Immature natural killer cell (primary cell): ENCODE measurements around the gene EMP1. TPM values are rescaled to one million over a fixed set of nuclear protein-coding genes. Genes with fewer than 3 reads are reported as not detected.

Experiments
- DNase-seq, 3 donors: peaks; one replicate each; pipeline ENCODE4 v3.0.0; 2022; ENCODE audit warnings: mixed read lengths in 1 of 3
- H3K27ac Mint-ChIP-seq, 6 donors: one replicate each; pipeline ENCODE4 v1.8.0; 2020; ENCODE audit warnings: mixed read lengths in 6 of 6, mild to moderate bottlenecking in 5 of 6, inconsistent platforms in 4 of 6, moderate library complexity in 3 of 6
- H3K27me3 Mint-ChIP-seq, 3 donors: one replicate each; pipeline ENCODE4 v1.8.0; 2020 to 2021; ENCODE audit warnings: low read depth in 3 of 3, mild to moderate bottlenecking in 3 of 3, mixed read lengths in 3 of 3, moderate library complexity in 3 of 3, inconsistent platforms in 1 of 3
- H3K36me3 Mint-ChIP-seq, 3 donors: one replicate each; pipeline ENCODE4 v1.8.0; 2020; ENCODE audit warnings: mixed read lengths in 3 of 3, inconsistent platforms in 2 of 3, mild to moderate bottlenecking in 2 of 3
- H3K4me1 Mint-ChIP-seq, 2 donors: one replicate each; pipeline ENCODE4 v1.8.0; 2020; ENCODE audit warnings: inconsistent platforms in 2 of 2, mild to moderate bottlenecking in 2 of 2, mixed read lengths in 2 of 2, moderate library complexity in 1 of 2
- H3K4me3 Mint-ChIP-seq, 5 donors: one replicate each; pipeline ENCODE4 v1.8.0; 2020; ENCODE audit warnings: mild to moderate bottlenecking in 5 of 5, mixed read lengths in 5 of 5, inconsistent platforms in 3 of 5, moderate library complexity in 3 of 5
- H3K9me3 Mint-ChIP-seq, 6 donors: one replicate each; pipeline ENCODE4 v1.8.0; 2020; ENCODE audit warnings: mild to moderate bottlenecking in 6 of 6, mixed read lengths in 6 of 6, inconsistent platforms in 4 of 6, moderate library complexity in 3 of 6
- polyA plus RNA-seq, 3 donors: library from polyadenylated mRNA; unstranded; fragments of 300-500 nt; fragmentation: Illumina TruSeq; gene quantifications; one replicate each; pipeline ENCODE4 v1.2.3, GENCODE V29; 2021

Gene EMP1
- polyA plus RNA-seq, 3 donors from 2014 or later, result 0.04 to 1.5 (median 1.3) TPM

DNA sequence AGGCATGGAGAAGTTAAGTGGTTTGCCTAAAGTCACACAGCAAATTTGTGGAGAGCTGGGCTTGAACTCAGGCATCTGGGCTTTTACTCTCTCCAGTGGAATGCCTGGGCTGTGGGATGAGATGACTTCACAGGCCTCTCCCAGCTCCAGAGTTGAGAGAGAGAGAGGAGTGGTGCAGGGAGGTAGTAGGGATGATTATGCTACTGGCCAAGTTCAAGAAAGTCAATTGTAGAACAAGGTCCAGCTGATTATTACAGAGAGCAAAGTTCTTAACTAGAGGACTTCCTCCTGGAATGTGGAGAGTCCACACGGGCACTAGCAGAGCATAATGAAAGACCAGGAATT, 769 bp upstream of the EMP1 start:
- H3K27ac Mint-ChIP-seq, result no peak overlapping the region
- DNase-seq, result no peak
- H3K9me3 Mint-ChIP-seq, result peaks cover 0 to 2% (median 0%) of the 10 kb centered on the region in 6 donors
- H3K4me3 Mint-ChIP-seq, result no peak overlapping the region
- no peaks in the 10 kb centered on the region for H3K36me3 Mint-ChIP-seq
- peaks cover 14 to 17% of the 10 kb centered on the region in 2 donors for H3K4me1 Mint-ChIP-seq
- H3K27me3 Mint-ChIP-seq, result peaks cover 6 to 15% (median 10%) of the 10 kb centered on the region in 3 donors

GRCh38 chr12:13197032-13197431, 506 bp downstream of the EMP1 start:
- Mint-ChIP-seq H3K27ac (no peak overlapping the region), H3K4me3 (peak overlapping the region; percentile 31 to 76 (median 57)), H3K36me3 (no peaks in the 10 kb centered on the region), H3K27me3 (peaks cover 8 to 15% (median 10%) of the 10 kb centered on the region in 3 donors), H3K4me1 (peaks cover 14 to 17% of the 10 kb centered on the region in 2 donors), H3K9me3 (peaks cover 0 to 2% (median 0%) of the 10 kb centered on the region in 6 donors)
- DNase-seq, result no peak

DNA sequence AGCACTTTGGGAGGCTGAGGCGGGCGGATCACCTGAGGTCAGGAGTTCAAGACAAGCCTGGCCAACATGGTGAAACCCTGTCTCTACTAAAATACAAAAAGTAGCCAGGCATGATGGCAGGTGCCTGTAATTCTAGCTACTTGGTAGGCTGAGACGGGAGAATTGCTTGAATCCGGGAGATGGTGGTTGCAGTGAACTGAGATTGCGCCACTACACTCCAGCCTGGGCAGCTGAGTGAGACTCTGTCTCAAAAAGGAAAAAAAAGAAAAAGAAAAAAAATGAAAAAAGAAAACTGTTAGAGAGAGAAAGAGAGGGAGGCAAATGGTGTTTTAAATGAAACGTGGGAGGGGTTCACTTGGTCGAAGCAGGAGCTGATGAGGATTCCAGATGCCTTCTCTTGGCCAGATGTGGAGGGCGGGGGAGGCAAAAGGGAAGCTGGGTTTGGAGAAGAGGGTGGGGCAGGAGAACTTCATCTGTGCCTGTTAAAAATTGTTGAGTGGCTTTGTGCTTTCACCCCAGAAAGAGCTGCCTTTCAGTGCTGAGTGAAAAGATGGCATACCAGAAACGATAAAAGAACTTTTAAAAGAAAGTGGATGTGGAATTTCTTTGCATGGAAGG, 1.1 kb downstream of the EMP1 start:
- H3K36me3 Mint-ChIP-seq, result no peaks in the 10 kb centered on the region
- no peak for DNase-seq
- H3K27me3 Mint-ChIP-seq, result peaks cover 8 to 19% (median 10%) of the 10 kb centered on the region in 3 donors
- H3K4me1 Mint-ChIP-seq, result peaks cover 14 to 17% of the 10 kb centered on the region in 2 donors
- H3K27ac Mint-ChIP-seq, result no peak overlapping the region
- H3K9me3 Mint-ChIP-seq, result peaks cover 0 to 2% (median 0%) of the 10 kb centered on the region in 6 donors
- H3K4me3 Mint-ChIP-seq, result peak overlapping the region in 1 of 5 donors; percentile 76

DNA sequence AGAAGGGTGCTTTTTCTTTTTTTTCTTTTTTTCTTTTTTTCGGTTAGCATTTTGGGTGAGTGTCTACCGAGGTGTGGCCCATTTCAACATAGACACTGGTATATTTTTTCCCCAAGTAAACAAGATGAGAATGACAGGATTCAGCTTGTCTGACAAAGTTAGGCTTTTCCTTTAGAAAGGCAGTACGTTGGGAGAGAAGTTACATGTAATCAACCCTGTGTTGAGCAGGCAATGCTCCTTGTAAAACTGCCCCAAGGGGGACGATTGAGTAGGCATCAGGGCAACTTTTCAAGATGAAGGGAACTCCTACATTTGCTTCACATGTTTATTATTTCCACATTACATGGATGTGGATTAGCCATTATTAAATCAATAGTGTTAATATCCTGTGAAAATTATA, 1.7 kb downstream of the EMP1 start:
- no peak overlapping the region for H3K27ac Mint-ChIP-seq
- H3K4me1 Mint-ChIP-seq, result peaks cover 14 to 17% of the 10 kb centered on the region in 2 donors
- no peak for DNase-seq
- peaks cover 8 to 17% (median 10%) of the 10 kb centered on the region in 3 donors for H3K27me3 Mint-ChIP-seq
- no peaks in the 10 kb centered on the region for H3K36me3 Mint-ChIP-seq
- H3K4me3 Mint-ChIP-seq, result no peak overlapping the region
- peaks cover 0 to 2% (median 0%) of the 10 kb centered on the region in 6 donors for H3K9me3 Mint-ChIP-seq

GRCh38 chr12:13198876-13199275, 2.4 kb downstream of the EMP1 start:
- H3K9me3 Mint-ChIP-seq, result peaks cover 0 to 2% (median 0%) of the 10 kb centered on the region in 6 donors
- peaks cover 14 to 17% of the 10 kb centered on the region in 2 donors for H3K4me1 Mint-ChIP-seq
- H3K27me3 Mint-ChIP-seq, result peaks cover 8 to 17% (median 10%) of the 10 kb centered on the region in 3 donors
- no peaks in the 10 kb centered on the region for H3K36me3 Mint-ChIP-seq
- H3K4me3 Mint-ChIP-seq, result no peak overlapping the region
- DNase-seq, result no peak
- no peak overlapping the region for H3K27ac Mint-ChIP-seq

DNA sequence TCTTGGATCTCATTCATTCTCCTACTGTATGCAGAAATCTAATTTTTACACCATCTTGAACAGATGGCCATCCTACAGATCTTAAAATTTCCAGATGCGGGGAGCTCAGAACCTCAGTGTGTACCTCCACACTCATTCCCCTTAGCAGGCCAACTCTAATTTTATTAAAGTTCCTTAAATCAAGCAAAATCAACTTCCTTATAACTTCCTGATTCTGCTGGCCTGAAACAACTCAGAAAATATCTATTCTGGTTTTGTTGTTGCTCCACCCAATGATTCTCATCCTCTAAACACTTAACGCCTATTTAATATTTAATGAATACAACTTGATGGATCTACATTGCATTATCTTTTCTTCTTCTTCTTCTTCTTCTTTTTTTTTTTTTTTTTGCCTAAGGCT, 3.1 kb downstream of the EMP1 start:
- Mint-ChIP-seq H3K27ac (no peak overlapping the region), H3K4me3 (no peak overlapping the region), H3K27me3 (peaks cover 8 to 19% (median 10%) of the 10 kb centered on the region in 3 donors), H3K4me1 (peaks cover 14 to 17% of the 10 kb centered on the region in 2 donors), H3K36me3 (no peaks in the 10 kb centered on the region), H3K9me3 (peaks cover 0 to 2% (median 0%) of the 10 kb centered on the region in 6 donors)
- no peak for DNase-seq

DNA sequence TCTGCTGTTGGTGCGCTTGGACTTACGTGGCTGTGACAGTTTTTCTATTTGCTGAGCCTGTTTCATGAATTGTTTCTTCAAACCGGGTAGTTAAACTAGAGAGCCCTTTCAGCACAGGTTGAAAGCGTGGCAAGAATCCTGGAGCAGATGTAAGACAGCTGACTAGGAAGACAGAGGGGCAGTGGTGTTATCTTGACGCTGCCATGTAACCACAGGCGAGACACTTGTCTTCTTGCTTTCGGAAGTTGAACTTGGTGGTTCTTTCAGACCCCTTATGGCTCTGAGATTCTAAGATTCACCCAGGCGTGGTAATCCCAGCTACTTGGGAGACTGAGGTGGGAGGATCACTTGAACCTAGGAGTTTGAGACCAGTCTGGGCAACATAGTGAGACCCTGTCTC, 4.3 kb downstream of the EMP1 start:
- peaks cover 7 to 19% (median 10%) of the 10 kb centered on the region in 3 donors for H3K27me3 Mint-ChIP-seq
- no peaks in the 10 kb centered on the region for H3K36me3 Mint-ChIP-seq
- H3K4me1 Mint-ChIP-seq, result peaks cover 14 to 15% of the 10 kb centered on the region in 2 donors
- DNase-seq, result no peak
- no peak overlapping the region for H3K27ac Mint-ChIP-seq
- peaks cover 0 to 2% (median 0%) of the 10 kb centered on the region in 6 donors for H3K9me3 Mint-ChIP-seq
- H3K4me3 Mint-ChIP-seq, result no peak overlapping the region

- Mint-ChIP-seq H3K27me3 (peaks cover 5 to 23% (median 10%) of the 10 kb centered on the region in 3 donors), H3K4me3 (no peak overlapping the region), H3K9me3 (peaks cover 0 to 2% (median 0%) of the 10 kb centered on the region in 6 donors), H3K4me1 (no peaks in the 10 kb centered on the region), H3K27ac (no peak overlapping the region), H3K36me3 (no peaks in the 10 kb centered on the region)
- no peak for DNase-seq
Measured at GRCh38 chr12:13203034-13203922, 6.8 kb downstream of the EMP1 start.

- Mint-ChIP-seq H3K36me3 (no peaks in the 10 kb centered on the region), H3K9me3 (peaks cover 0 to 2% (median 0%) of the 10 kb centered on the region in 6 donors), H3K27me3 (peaks cover 5 to 22% (median 8%) of the 10 kb centered on the region in 3 donors), H3K4me3 (no peak overlapping the region), H3K4me1 (no peaks in the 10 kb centered on the region), H3K27ac (no peak overlapping the region)
- DNase-seq, result no peak
Measured at GRCh38 chr12:13204428-13204827, 7.9 kb downstream of the EMP1 start.

- peaks cover 0 to 19% (median 5%) of the 10 kb centered on the region in 3 donors for H3K27me3 Mint-ChIP-seq
- no peaks in the 10 kb centered on the region for H3K4me1 Mint-ChIP-seq
- H3K4me3 Mint-ChIP-seq, result no peak overlapping the region
- DNase-seq, result no peak
- H3K9me3 Mint-ChIP-seq, result no peaks in the 10 kb centered on the region
- no peak overlapping the region for H3K27ac Mint-ChIP-seq
- no peaks in the 10 kb centered on the region for H3K36me3 Mint-ChIP-seq
Measured at GRCh38 chr12:13205809-13206559, 9.5 kb downstream of the EMP1 start.

DNA sequence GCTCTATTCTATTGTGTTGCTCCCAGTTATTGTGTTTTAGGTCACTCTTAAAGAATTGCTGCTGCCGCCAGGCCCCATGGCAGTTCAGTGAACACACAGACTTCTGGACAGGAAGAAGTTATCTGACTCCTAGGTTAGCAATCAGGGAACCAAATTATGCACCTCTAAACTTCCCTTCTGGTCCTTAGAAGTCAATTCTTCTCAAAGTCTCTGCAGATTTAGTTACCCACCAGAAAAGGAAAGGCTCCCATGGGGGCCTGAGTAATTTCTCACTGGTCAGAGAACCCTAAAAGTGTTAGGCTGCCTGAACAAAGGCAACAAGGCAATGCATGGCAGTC, 10.0 kb downstream of the EMP1 start:
- Mint-ChIP-seq H3K9me3 (no peaks in the 10 kb centered on the region), H3K27me3 (peaks cover 0 to 18% (median 2%) of the 10 kb centered on the region in 3 donors), H3K4me3 (no peak overlapping the region), H3K4me1 (no peaks in the 10 kb centered on the region), H3K36me3 (no peaks in the 10 kb centered on the region), H3K27ac (no peak overlapping the region)
- no peak for DNase-seq

DNA sequence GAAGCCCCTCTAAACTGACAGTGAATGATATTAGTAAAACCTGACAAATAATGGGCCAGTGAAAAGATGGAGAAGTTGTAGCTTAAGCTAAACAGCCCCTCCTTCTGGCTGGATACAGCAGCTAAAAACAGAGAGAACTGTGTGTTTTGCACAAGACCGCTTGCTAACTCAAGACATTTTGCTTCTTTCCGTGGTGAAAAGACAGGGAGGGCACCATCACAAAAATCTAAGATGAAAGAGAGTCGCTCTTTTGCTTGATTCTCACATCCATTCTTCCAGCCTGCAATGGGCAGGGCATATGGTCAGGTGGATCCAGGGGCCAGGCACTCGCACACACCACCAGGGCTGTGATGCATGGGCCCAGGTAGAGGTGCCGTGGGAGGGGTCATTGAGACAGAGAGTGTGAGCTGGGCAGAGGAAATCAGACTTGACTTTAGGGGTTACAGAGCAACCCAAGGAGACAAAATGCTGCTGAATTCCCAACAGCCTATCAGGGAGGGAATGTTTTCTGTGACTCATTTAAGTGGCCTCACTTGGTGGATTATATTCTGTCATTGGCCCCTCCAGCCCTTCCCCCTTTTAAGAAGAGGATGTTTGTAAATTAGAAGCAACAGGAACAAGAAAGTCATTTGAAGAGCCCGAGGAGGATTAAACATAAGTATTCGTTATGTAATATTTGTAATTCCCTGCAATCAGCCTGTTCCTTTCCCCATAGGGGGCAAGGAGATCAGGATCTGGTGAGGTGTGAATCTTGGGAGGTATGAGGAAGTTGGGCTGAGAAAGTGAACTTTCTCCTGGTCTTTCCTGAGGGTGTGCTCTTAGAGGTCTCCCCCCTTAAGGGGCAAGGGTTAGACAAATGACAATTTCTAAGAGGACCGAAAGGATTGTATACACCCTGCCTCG, 12.3 kb downstream of the EMP1 start:
- Mint-ChIP-seq H3K36me3 (no peaks in the 10 kb centered on the region), H3K4me3 (no peak overlapping the region), H3K9me3 (no peaks in the 10 kb centered on the region), H3K27ac (no peak overlapping the region), H3K27me3 (peaks cover 0 to 11% (median 2%) of the 10 kb centered on the region in 3 donors), H3K4me1 (no peaks in the 10 kb centered on the region)
- DNase-seq, result no peak
